Measurements from ENCODE around the gene ING4. TPM values are rescaled to one million over a fixed set of nuclear protein-coding genes. Genes with fewer than 3 reads are reported as not detected.
A peak's percentile ranks its signal among the peaks of the same experiment; 100 is the strongest.

The ING4 gene
- total RNA-seq, 1 donor from 2014 or later, result 58.1 TPM

- peak overlapping the region; percentile 21 for H3K4me3 Mint-ChIP-seq
- no peak for TF ChIP-seq CTCF (conservative IDR thresholded peaks at IDR 0.05)
- H3K27me3 Mint-ChIP-seq, result peaks cover 3% of the 10 kb centered on the region
- peaks cover 15% of the 10 kb centered on the region for H3K4me1 Mint-ChIP-seq (ENCODE audit: unreplicated experiment)
- DNase-seq (ENCODE audit: extremely low spot score, unreplicated experiment), result no peak
- peak overlapping the region; percentile 87 for H3K27ac Mint-ChIP-seq
- H3K36me3 Mint-ChIP-seq, result no peaks in the 10 kb centered on the region
- H3K9me3 Mint-ChIP-seq, result no peaks in the 10 kb centered on the region
These were observed 30.6 kb downstream of the ING4 start for GRCh38 chr12:6632026-6632983.

DNA sequence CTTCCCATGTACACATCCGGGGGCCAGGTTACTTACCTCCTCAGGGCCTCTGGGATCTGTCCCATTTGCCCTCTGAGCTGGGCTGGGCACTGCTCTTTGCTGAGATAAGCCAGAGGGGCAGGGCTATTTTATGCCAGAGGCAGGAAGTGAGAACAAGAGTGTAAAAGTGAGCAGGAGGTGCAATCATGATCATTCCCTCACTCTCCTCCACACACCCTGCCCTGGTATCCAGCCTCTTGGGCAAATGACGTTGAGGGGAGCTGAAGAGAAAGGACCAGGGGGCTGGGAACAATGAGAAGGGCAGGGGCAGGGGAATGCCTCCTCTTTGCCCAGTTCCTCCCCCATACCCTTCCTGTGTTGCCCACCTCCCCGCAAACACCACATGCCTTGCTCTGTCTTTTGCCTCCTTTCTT, 31.4 kb downstream of the ING4 start:
- H3K36me3 Mint-ChIP-seq, result no peaks in the 10 kb centered on the region
- H3K27ac Mint-ChIP-seq, result peak overlapping the region; percentile 87
- peak overlapping the region; percentile 39 for H3K4me3 Mint-ChIP-seq
- H3K27me3 Mint-ChIP-seq, result peaks cover 3% of the 10 kb centered on the region
- no peaks in the 10 kb centered on the region for H3K9me3 Mint-ChIP-seq
- no peak for TF ChIP-seq CTCF (conservative IDR thresholded peaks at IDR 0.05)
- DNase-seq (ENCODE audit: extremely low spot score, unreplicated experiment), result no peak
- peaks cover 15% of the 10 kb centered on the region for H3K4me1 Mint-ChIP-seq (ENCODE audit: unreplicated experiment)

DNA sequence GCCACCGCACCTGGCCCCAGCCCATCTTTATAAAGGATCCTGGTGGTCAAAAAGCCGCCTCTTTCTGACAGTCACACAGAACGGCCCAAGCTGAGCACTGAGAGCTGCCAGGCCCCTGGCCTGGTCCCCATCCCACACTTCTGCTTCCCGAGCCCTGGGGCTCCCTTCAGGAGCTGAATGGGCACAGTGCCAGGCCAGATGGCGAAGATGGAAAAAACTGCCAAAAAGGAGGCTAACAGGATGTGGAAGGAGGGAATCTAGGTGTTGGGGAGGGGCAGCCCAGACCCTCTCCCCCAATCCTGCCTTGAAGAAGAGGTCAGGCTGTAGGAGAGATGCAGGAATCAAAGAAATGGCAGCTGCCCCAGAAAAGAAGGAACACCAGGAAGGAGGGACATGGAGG, 32.2 kb downstream of the ING4 start:
- Mint-ChIP-seq H3K9me3 (no peaks in the 10 kb centered on the region), H3K36me3 (no peaks in the 10 kb centered on the region), H3K27ac (peak overlapping the region; percentile 87), H3K4me3 (no peak overlapping the region), H3K4me1 (ENCODE audit: unreplicated experiment) (peaks cover 11% of the 10 kb centered on the region), H3K27me3 (no peaks in the 10 kb centered on the region)
- DNase-seq (ENCODE audit: extremely low spot score, unreplicated experiment), result no peak
- no peak for TF ChIP-seq CTCF (conservative IDR thresholded peaks at IDR 0.05)

- H3K27me3 Mint-ChIP-seq, result no peaks in the 10 kb centered on the region
- no peak for DNase-seq (ENCODE audit: extremely low spot score, unreplicated experiment)
- no peak overlapping the region for H3K27ac Mint-ChIP-seq
- TF ChIP-seq CTCF (conservative IDR thresholded peaks at IDR 0.05), result no peak
- no peak overlapping the region for H3K4me3 Mint-ChIP-seq
- peaks cover 6% of the 10 kb centered on the region for H3K4me1 Mint-ChIP-seq (ENCODE audit: unreplicated experiment)
- H3K9me3 Mint-ChIP-seq, result no peaks in the 10 kb centered on the region
- no peaks in the 10 kb centered on the region for H3K36me3 Mint-ChIP-seq
These were observed 35.3 kb downstream of the ING4 start for GRCh38 chr12:6627616-6628015.

DNA sequence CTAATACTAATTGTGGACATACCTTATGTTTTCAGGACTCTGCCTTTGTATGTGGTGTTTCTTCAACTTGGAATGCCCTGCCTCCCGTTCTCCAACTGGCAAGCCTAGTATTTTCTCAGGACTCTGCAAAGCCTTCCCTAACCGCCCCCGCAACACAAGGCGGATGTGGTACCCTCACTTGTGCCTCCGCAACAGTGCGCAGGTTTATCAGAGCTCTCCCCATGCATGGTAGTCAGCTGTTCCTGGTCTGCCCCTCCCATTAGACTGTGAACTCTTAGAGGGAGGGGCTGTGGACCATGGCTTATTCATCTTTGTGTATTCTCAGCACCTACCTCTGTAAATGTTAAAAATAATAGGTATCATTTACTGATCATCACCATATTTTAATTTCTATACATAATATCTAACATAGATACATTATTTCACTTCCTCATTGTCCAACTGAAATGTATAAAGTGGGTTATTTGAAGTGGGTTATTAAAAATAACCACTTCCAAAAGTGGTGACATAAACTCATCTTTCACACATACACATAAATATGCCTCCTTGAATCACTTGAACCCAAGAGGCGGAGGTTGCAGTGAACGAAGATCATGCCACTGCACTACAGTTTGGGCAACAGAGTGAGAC, 36.1 kb downstream of the ING4 start:
- Mint-ChIP-seq H3K27ac (no peak overlapping the region), H3K9me3 (no peaks in the 10 kb centered on the region), H3K27me3 (no peaks in the 10 kb centered on the region), H3K4me1 (ENCODE audit: unreplicated experiment) (no peaks in the 10 kb centered on the region), H3K4me3 (no peak overlapping the region), H3K36me3 (no peaks in the 10 kb centered on the region)
- TF ChIP-seq CTCF (conservative IDR thresholded peaks at IDR 0.05), result no peak
- DNase-seq (ENCODE audit: extremely low spot score, unreplicated experiment), result no peak

Measured in type B pancreatic cell (in vitro differentiated cells).